Measurements from ENCODE around the gene GNB1L.

Gene GNB1L

GRCh38 chr22:19776433-19777031 is 78.1 kb downstream of the GNB1L start:
- H3K27me3 ChIP-seq (ENCODE audit: control insufficient read depth, insufficient read depth, low read length): no peaks in the 10 kb centered on the region
- peaks cover 9% of the 10 kb centered on the region for H3K4me1 ChIP-seq (ENCODE audit: control insufficient read depth, insufficient read depth, low read length)
- no peak overlapping the region for H3K9ac ChIP-seq (ENCODE audit: low read depth, low read length)

DNA sequence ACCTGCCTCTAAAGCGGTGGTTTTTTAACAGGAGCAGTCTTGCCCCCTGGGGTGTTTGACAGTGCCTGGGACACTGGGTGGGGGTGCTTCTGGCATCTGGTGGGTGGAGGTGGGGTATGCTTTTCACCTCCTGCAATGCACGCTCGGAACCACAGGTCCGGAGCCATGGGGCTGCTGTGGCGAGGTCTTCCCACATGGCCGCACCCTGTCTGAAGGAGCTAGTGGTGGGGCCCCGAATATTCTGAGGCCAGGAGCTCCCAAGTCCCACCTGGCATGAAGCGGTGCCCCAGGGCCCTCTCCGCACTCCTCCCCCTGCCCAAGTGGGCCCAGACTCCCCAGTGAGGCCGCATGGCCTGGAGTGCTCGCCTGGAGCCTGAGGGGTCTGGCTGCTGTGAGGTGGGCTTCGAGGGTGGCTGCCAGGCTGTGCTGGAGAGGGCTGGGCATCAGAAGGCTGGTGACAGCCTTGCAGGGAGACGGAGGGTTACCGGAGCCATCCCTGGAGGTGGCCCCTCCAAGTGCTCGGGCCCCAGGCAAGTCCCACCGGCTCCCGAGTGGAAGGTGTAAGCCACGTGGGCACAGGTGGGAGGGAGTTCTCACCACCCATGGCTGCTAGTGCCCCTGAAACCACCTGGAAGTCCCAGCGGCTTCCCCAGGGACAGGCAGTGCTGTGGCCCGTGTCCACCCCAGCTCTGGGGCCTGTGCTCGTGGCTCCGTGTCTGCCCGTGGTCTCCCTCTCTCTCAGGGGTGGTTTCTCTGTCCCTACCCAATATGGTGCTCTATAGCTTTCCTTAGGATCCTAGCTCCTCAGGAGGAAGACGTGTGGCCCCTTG is 79.0 kb downstream of the GNB1L start:
- Histone ChIP-seq H3K36me3 (ENCODE audit: insufficient read depth, low read length) (peaks cover under 1% of the 10 kb centered on the region), H3K4me2 (ENCODE audit: low read length) (no peak overlapping the region), H3K4me1 (ENCODE audit: control insufficient read depth, insufficient read depth, low read length) (peaks cover 9% of the 10 kb centered on the region), H3K9ac (ENCODE audit: low read depth, low read length) (no peak overlapping the region), H3K4me3 (ENCODE audit: low read length) (no peak overlapping the region), H3K27me3 (ENCODE audit: control insufficient read depth, insufficient read depth, low read length) (no peaks in the 10 kb centered on the region), H3K9me3 (replicated peaks; ENCODE audit: low read length) (no peaks in the 10 kb centered on the region)

More at GRCh38 chr22:19776433-19777031, 78.1 kb downstream of the GNB1L start:
- Histone ChIP-seq H3K4me2 (ENCODE audit: low read length) (no peak overlapping the region), H3K9me3 (replicated peaks; ENCODE audit: low read length) (no peaks in the 10 kb centered on the region), H3K36me3 (ENCODE audit: insufficient read depth, low read length) (no peaks in the 10 kb centered on the region), H3K4me3 (ENCODE audit: low read length) (no peak overlapping the region)

DNA sequence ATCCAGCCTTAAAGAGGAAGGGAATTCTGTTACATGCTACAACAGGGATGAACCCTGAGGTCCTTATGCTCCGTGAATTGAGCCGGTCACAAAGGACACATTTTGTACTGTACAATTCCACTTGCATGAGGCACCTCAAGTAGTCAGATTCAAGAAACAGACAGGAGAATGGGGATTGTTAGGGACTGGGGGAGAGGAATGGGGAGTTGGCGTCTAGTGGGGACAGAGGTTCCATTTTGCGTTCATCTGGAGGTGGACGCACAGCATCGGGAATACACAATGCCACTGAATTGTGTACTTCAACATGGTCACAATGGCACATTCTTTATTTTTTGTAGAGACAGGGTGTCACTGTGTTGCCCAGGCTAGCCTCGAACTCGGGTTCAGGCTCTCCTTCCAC is 80.0 kb downstream of the GNB1L start:
- H3K4me1 ChIP-seq (ENCODE audit: control insufficient read depth, insufficient read depth, low read length): peaks cover 2% of the 10 kb centered on the region
- H3K4me3 ChIP-seq (ENCODE audit: low read length): no peak overlapping the region
- no peak overlapping the region for H3K9ac ChIP-seq (ENCODE audit: low read depth, low read length)
- H3K36me3 ChIP-seq (ENCODE audit: insufficient read depth, low read length): peaks cover 5% of the 10 kb centered on the region
- H3K27me3 ChIP-seq (ENCODE audit: control insufficient read depth, insufficient read depth, low read length): no peaks in the 10 kb centered on the region
- no peaks in the 10 kb centered on the region for H3K9me3 ChIP-seq (replicated peaks; ENCODE audit: low read length)
- no peak overlapping the region for H3K4me2 ChIP-seq (ENCODE audit: low read length)

- H3K4me1 ChIP-seq (ENCODE audit: control insufficient read depth, insufficient read depth, low read length): no peaks in the 10 kb centered on the region
- H3K4me2 ChIP-seq (ENCODE audit: low read length): no peak overlapping the region
- H3K4me3 ChIP-seq (ENCODE audit: low read length): no peak overlapping the region
- H3K36me3 ChIP-seq (ENCODE audit: insufficient read depth, low read length): peaks cover 14% of the 10 kb centered on the region
- no peak overlapping the region for H3K9ac ChIP-seq (ENCODE audit: low read depth, low read length)
- no peaks in the 10 kb centered on the region for H3K27me3 ChIP-seq (ENCODE audit: control insufficient read depth, insufficient read depth, low read length)
- no peaks in the 10 kb centered on the region for H3K9me3 ChIP-seq (replicated peaks; ENCODE audit: low read length)
Observed at GRCh38 chr22:19773470-19774040, 81.1 kb downstream of the GNB1L start.

DNA sequence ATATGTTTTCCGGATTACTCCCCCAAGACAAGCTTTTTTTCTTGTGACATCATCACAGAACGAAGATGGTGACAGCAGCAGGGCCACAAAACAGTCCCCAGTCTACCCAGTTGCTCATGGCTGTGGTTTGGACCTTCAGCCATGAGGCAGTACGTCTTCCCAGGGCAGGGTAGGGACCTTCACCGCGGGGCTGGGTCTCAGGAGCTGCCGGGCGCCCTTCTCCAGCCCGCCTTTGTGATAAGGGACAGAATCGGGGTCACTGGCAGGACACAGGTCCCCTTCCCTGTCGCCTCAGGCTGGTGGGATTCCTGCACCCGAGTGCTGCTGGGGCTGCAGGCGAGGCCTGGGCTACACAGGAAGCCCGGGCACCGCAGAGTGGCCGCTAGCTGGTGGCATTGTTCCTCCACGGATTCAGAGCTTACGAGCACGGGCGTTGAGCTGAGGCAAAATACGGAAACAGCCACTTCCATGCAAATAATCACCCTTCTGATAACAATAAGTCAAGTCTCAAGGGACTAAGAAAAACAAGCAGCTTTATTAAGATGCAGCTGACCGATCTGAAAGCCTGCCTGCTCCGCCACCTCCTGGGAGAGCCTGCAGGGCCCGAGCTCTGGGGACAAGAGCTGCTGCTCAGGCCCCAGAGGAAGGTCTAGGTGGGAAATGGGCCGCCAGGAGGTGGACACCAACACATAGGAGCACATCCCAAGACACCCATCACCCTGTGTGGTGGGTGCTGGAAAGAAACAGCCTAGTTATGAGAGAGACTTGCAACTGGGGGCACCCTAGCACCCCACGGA is 81.8 kb downstream of the GNB1L start:
- no peaks in the 10 kb centered on the region for H3K9me3 ChIP-seq (replicated peaks; ENCODE audit: low read length)
- H3K4me1 ChIP-seq (ENCODE audit: control insufficient read depth, insufficient read depth, low read length): no peaks in the 10 kb centered on the region
- no peak overlapping the region for H3K4me2 ChIP-seq (ENCODE audit: low read length)
- no peak overlapping the region for H3K4me3 ChIP-seq (ENCODE audit: low read length)
- H3K27me3 ChIP-seq (ENCODE audit: control insufficient read depth, insufficient read depth, low read length): no peaks in the 10 kb centered on the region
- no peak overlapping the region for H3K9ac ChIP-seq (ENCODE audit: low read depth, low read length)
- peaks cover 20% of the 10 kb centered on the region for H3K36me3 ChIP-seq (ENCODE audit: insufficient read depth, low read length)

GRCh38 chr22:19772422-19772672 is 82.3 kb downstream of the GNB1L start:
- Histone ChIP-seq H3K4me1 (ENCODE audit: control insufficient read depth, insufficient read depth, low read length) (no peaks in the 10 kb centered on the region), H3K4me3 (ENCODE audit: low read length) (no peak overlapping the region), H3K27me3 (ENCODE audit: control insufficient read depth, insufficient read depth, low read length) (no peaks in the 10 kb centered on the region), H3K9ac (ENCODE audit: low read depth, low read length) (no peak overlapping the region), H3K9me3 (replicated peaks; ENCODE audit: low read length) (no peaks in the 10 kb centered on the region), H3K4me2 (ENCODE audit: low read length) (no peak overlapping the region), H3K36me3 (ENCODE audit: insufficient read depth, low read length) (peaks cover 21% of the 10 kb centered on the region)

- no peak overlapping the region for H3K4me2 ChIP-seq (ENCODE audit: low read length)
- H3K4me3 ChIP-seq (ENCODE audit: low read length): no peak overlapping the region
- H3K4me1 ChIP-seq (ENCODE audit: control insufficient read depth, insufficient read depth, low read length): no peaks in the 10 kb centered on the region
- no peak overlapping the region for H3K9ac ChIP-seq (ENCODE audit: low read depth, low read length)
- no peaks in the 10 kb centered on the region for H3K27me3 ChIP-seq (ENCODE audit: control insufficient read depth, insufficient read depth, low read length)
- H3K36me3 ChIP-seq (ENCODE audit: insufficient read depth, low read length): peaks cover 25% of the 10 kb centered on the region
- no peaks in the 10 kb centered on the region for H3K9me3 ChIP-seq (replicated peaks; ENCODE audit: low read length)
Observed at GRCh38 chr22:19770349-19771220, 84.1 kb downstream of the GNB1L start.

DNA sequence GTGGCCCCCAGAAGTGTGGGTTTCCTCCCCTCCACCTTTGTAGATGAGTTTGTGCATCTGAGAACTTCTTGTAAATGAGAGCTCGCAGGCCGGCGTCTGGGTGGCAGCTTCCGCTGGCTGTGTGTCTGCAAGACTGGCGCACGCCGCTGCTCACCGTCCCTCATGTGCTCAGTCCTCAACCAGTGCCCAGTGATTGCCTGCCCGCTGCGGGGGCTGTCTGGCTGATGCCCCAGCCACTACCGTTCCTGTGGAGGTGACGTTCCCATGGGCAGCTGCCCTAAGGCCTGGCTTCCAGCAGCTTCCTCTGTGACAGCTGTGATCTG is 85.3 kb downstream of the GNB1L start:
- no peak overlapping the region for H3K9ac ChIP-seq (ENCODE audit: low read depth, low read length)
- no peaks in the 10 kb centered on the region for H3K9me3 ChIP-seq (replicated peaks; ENCODE audit: low read length)
- H3K4me1 ChIP-seq (ENCODE audit: control insufficient read depth, insufficient read depth, low read length): no peaks in the 10 kb centered on the region
- H3K4me2 ChIP-seq (ENCODE audit: low read length): no peak overlapping the region
- H3K27me3 ChIP-seq (ENCODE audit: control insufficient read depth, insufficient read depth, low read length): no peaks in the 10 kb centered on the region
- H3K4me3 ChIP-seq (ENCODE audit: low read length): no peak overlapping the region
- peaks cover 38% of the 10 kb centered on the region for H3K36me3 ChIP-seq (ENCODE audit: insufficient read depth, low read length)

DNA sequence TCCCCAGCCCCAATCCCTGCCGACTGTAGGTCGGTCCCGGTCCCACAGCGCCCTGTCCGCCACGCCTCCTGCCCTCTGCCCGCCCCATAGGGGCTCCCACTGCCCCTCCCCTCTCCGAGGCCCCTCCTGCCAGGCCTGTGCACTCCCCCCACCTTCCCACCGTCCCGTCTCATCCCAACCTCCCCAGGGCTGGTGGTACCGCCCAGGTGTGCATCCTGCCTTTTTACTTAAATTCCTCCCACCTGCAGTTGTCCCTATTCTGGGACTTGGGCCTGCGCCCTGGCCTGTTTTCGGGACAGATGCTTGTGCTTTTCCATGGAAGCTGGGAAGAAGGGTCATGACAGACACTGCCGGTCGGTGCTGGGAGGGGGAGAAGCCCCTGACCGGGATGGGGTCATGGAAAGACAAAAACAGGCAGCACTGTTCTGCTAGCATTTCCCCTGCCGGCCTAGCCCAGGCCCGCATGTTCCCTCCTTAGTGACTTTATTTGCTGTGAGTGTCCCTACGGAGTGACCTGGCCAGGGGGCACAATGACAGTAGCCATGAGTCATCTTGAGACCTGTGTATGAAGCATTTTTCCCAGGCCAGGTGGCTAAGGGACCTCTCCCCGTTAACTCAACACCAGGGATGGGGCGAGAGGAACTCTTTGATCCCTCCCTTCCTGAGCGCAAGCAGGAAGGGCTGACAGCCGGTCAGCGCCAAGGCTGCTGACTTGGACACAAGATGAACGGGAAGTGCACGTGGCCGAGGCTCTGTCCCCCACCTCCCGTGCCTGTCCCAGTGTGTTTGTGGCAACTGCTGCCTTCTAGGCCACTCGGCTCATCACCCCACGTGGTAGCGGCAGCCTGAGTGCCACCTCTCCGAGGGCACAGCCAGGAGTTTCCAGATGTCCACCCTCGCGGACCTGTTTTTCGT is 87.0 kb downstream of the GNB1L start:
- no peak overlapping the region for H3K9ac ChIP-seq (ENCODE audit: low read depth, low read length)
- H3K27me3 ChIP-seq (ENCODE audit: control insufficient read depth, insufficient read depth, low read length): no peaks in the 10 kb centered on the region
- peaks cover 42% of the 10 kb centered on the region for H3K36me3 ChIP-seq (ENCODE audit: insufficient read depth, low read length)
- peaks cover 9% of the 10 kb centered on the region for H3K4me1 ChIP-seq (ENCODE audit: control insufficient read depth, insufficient read depth, low read length)
- no peaks in the 10 kb centered on the region for H3K9me3 ChIP-seq (replicated peaks; ENCODE audit: low read length)
- H3K4me3 ChIP-seq (ENCODE audit: low read length): no peak overlapping the region
- H3K4me2 ChIP-seq (ENCODE audit: low read length): no peak overlapping the region
